NCI-H1694 treated with DMSO at 0.1 percent for 48 hours (cell line): ENCODE results near the gene TSPAN32.

Experiments
- DNase-seq: peaks from one replicate; lab custom pipeline; 2025; lab: John Stamatoyannopoulos, UW

The TSPAN32 gene

DNA sequence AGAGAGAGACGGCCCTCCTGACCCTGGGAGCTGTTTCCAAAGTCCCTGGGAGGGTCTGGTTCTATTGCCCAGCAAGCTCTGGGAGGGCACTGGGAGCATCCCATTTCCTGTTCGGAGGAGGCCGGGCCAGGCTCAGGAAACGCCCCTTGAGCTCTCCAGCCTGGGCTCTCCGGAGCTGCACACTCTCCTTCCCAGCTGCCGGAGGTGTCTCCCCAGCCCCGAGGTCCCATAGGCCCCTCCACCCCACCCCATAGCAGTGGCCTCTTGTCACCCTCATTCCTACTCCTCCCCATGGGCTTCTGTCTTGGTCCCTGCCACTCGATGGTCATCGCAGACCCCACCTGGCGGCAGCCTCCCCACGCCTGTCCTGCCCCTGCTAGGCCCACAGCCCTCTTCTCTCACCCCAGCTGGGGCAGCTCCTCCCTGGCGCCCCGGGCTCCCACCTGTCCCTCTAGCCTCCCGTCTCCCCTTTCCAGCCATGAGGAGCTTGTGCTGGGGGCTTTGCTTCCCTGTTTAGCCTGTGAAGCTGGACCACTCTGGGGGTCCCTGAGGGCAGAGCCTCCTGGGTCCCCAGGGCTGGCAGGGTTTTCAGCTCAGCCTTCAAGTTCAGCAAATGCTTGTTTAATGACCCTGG is 2.8 kb downstream of the TSPAN32 start:
- DNase-seq, result no peak

DNA sequence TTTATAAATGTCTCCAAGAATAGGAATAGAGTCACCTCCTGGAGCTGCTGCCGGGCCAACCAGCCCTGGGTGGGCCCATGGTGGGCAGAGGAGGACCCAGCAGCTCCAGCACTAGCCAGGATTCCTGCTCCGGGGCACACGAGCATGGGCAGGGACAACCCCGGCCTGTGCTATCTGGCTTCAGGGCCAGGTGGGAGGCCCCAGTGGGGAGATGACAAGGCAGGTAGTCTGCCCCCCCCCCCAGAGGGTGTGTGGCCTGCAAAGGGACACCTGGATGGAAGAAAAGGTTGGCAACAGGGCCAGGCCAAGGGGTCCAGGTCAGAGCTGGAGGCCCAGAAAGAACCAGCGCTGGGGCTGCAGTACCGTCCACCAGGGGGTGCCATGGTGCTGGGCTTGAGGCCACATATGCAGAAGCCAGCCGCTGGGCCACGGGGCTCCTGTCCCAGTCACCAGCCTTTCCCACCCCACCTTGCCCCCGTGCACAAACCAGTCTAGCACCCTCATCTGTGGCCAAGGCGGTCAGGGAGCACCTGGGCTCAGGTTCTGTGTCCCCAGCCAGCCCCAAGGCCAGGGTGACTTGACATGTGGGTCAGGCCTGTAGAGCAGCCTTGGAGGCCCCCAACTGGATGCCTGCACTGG is 3.4 kb downstream of the TSPAN32 start:
- DNase-seq, result peak; percentile 11

DNA sequence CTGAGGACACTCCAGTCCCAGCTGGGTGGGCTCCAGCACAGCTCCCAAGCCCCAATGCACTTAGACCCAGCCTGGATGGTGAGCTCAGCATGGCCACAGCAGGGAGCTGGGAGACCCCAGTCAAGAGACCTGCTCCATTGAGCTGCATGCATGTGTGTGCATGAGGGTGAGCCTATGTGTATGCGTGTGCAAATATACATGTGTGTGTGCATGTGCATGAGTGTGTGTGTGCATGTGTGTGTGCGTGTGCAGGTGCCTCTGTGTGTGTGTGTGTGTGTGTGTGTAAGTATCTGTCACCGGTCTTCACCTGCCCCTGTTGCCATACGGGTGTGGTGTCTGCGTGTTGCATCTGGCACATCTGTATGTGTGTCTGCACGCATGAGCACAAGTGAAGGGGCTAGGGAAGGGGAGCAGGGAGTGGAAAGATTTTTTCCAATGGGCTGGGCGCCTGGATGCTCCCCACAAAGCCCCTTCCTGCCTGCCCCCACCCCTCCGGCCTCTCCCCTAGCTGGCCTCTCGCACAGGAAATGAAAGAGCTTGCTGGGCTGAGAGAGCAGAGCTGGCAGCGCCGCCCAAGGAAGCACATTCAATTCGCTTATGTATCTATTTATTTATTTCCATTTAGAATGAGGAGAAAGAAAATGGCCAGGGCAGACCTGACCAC is 4.1 kb downstream of the TSPAN32 start:
- DNase-seq, result no peak

DNA sequence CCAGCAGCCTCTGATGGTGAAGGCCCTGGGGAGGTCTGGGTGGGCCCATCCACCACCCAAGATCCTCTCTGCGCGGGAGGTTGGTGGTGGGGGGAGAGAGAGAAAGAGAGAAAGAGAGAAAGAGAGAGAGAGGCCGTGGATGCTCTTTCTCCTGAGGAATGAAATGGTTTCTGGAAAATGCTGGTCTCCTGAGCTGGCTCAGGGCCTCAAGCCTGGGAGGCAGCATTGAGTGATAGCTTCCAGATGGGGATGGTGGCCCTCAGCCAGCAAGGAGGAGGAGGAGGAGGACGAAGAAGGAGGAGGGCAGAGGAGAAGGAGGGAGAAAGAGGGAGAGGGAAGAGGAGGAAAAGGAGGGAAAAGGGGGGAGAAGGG is 4.6 kb downstream of the TSPAN32 start:
- DNase-seq, result no peak

DNA sequence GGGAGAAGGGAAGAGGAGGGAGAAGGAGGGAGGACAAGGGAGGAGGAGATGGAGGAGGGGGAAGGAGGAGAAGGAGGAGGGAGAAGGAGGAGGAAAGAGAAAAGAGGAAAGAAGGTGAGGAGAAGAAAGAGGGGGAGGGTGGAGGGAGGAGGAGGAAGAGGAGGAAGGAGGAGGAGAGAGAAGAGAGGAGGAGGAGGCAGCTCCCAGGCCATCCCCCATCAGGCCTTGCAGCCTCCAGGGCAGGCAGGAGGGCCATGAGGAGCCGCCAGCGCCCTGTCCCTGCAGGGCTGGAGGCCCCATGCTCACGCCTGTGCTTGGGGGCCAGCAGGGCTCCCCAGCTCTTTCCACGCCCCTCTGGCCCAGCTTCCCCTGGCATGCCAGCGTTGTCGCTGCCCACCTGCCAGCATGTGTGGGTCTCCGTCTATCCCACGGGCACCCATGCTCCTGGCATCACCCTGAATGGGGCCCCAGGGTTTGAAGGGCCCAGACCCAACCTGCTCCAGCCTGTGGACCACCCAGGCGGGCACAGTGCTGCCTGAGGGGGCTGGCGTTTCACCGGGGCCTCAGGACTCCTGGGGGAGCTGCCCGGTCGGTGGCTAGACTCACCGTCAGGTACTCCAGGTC is 5.2 kb downstream of the TSPAN32 start:
- DNase-seq, result no peak

DNA sequence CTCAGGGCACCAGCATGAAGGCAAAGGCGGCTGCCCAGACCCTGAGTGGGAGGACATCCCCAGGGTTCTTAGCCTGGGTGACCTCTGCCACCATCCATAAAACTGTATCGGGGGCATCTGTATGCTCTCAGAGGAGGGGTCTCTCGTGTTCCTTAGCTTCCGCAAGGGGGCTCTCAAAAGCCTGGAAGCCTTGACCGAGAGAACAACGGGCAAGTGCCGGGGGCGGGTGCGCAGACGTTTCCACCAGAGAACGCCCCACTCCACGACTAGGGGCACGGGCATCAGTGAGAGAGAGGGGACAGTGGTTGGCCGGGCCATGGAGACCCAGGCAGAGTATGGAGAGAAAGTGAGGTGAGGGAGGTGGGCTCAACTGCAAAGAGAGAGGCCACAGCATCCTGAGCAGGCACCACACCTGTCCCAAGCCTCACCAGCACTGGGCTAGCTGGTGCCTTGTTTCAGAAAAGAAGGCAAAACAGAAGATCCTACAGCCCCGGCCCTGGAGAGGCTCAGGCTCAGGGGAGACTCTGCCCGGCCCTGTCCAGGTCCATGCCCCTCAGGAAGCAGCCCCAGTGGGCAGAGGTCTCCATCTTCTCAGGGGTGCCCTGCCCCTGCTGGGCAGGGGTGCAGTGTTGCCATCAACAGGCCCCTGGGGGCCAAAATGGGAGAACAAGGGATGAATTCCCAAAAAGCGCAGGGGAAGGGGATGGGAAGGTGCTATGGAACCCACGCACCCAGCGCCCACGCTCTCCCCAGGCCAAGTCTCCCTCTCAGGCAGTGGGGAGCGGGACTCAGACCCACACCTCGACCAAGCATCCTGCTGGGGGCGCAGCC is 5.9 kb downstream of the TSPAN32 start:
- DNase-seq, result no peak

DNA sequence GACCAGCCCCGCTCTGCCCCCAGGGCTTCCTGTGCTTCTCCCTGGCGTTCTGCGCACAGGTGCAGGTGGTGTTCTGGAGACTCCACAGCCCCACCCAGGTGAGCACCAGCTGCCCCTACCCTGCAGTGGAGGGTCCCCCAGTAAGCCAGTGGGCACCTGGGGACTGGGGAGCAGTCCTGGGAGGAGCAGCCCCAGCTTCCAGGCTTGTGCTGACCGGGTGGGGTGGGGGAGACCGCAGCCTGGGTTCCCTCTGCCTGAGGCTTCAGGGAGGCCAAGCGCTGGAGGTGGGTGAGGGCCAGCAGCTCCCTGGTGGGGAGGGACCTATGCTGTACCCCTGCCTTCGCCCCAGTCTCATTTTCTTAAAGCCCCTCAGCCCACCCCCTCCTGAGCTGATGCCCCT is 6.9 kb downstream of the TSPAN32 start:
- DNase-seq, result no peak

DNA sequence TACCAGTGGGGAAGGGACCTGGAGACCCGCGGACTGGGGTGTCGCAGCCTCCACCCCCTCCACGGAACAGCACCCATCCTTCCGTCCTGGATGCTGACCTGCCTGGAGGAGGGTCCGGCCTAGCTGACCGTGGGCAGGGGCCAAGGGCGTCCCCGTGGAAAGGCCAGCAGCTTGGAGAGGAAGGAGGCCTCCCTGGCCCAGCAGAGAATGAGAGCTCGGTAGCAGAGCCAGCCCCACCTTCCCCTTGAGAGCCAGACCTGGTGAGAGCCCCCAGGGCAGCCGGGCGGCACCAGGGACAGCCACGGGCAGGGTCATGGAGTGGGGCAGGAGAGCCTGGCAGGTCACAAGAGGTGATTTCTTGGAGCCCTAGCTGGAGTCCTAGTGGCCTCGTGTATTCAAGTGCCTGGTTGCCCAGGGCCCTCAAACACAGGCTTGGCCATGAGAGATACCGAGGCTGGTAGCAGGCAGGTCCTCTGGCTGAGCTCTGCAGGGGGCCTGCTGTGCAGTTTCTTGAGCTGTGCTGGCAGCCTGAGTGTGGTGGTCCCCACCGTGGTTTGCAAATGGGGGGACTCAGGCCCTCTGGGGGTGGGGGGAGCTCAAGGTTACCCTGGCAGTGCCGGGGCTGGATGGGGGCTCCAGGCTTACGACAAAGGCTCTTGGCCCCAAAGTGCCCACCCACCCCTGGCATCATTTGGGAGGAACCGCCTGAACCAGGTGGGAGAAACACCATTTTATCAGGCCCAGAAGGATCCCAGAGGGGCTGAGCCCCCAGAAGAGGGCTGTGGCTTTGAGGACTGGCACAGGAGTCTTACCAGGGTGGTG is 7.6 kb downstream of the TSPAN32 start:
- no peak for DNase-seq

DNA sequence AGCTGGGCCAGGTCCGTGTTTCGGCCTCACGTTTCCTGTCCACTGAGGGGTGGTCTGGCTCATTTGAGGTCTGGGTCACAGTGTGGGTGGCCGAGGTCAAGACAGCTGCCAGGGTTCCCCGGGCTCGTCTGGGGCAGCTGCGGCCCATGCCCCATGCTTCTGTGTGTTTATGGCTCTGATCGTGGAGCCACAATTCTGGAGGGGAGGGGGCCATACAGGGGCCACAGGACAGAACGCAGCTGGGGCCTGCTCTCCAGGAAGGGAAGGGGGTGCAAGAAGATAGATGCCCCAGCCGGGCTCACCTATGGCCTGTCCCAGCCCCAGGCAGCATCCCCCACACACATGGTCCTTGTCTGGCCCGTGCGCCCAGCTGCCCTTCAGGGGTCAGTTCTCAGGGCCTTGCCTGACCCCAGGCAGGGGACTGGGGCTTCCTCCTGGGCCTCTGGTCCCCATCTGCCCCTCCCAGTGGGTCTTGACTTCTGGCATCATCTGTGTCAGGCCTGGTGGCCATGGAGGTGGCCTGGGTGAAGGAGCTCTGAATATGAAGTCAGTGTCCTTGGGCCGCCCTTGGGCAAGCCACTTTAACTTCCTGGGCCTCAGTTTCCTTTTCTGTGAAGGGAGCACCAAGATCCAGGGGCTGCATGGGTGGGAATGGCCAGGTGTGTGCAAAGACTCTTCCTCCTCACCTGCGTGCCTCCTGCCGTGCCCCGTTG is 8.4 kb downstream of the TSPAN32 start:
- DNase-seq, result no peak

DNA sequence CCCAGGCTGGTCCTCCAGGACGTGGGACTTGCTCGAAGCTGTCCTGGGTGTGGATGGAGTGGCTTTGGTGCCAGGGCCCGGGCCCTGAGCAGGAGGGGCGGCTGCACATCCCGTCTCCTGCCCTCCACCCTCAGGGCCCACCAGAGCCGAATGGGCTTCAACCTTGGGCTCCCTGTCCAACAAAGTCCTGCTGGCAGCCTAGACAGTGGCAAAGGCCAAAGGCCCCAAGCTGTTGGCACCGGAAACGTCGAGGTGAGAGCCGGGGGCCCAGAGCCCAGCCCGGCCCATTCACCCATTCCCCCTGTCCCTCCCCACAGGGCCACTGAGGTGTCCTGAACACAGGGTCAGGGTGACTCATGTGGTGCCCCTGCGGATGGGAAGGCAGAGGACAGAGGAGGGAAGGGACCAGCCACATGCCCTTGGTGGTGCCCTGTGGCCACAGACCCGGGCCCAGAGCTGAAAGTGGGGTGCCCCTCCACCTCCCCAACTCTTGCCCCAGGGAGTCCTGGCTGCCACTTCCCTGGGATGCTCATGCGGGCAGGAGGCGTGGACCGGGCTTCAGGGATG is 9.1 kb downstream of the TSPAN32 start:
- DNase-seq, result no peak

DNA sequence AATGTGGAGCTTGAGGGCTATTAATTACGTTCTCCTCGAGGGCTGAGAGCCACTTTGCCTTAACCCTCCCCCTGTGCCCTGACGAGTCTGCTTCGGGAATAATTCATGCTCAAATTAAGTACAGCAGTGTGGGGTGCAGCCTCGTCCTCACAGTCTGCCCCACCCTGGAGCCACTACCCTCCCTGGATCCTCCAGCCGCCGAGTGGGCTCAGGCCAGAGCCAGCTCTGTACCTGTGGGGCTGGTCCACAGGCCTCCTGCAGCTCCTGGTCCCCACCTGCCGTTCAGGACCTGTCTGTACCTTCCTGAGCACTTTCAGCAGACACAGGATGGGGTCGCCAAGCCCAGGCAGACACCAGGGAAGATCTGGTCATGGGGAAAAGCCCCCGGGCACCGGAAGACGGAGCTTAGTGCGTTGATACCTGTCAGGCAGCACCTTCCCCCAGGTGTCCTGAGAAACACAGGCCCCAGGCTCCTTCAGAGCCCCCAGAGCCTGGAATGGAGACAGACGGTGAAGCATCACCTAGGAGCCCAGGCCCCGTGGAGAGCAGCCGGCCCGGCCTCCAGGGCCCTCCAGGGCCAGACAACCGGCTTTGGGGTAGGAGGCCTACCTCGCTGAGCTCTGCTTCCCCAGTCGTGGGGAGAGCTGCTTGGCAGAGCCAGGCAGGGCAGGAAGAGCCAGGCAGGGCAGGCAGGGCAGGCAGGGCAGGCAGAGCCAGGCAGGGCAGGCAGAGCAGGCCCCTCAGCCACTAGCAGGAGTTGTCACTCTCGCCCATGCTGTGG is 9.7 kb downstream of the TSPAN32 start:
- DNase-seq, result no peak

DNA sequence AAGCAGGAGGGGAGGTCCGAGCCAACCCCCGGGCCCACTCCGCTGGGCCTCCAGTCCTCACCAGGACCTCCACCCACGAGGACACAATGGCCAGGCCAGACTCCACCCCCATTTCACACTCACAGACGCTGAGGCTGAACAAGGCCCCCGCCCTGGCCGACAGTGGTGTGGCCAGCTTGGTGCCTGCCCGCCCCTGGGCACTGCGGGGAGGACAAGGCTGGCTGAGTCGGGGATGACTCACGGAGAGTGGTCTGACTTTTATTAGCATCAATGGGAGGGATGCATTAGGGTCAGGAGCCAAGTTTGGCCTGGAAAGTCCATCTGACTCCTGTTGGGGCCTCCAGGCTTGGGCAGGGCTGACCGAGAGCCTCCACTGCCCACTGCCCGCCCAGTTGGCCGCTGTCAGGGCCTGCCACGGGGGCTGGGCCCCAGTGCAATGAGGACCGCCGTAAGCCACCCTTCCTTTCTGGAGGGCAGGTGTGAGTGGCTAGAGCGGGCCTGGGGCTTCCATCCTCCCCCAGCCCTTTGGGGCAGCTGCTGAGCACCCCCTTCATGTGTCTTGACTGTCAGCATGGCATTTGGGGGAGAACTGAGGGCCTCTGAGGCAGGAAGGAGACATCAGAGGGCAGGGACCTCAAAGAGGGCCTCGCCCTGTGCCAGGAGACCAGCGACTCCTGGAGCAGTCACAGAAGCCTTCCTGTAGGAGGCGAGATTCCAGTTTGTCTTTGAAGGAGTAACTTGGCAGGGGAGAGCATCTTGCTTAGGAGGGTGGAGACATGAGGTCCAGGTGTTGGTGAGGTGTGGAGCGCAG is 10.6 kb downstream of the TSPAN32 start:
- no peak for DNase-seq

DNA sequence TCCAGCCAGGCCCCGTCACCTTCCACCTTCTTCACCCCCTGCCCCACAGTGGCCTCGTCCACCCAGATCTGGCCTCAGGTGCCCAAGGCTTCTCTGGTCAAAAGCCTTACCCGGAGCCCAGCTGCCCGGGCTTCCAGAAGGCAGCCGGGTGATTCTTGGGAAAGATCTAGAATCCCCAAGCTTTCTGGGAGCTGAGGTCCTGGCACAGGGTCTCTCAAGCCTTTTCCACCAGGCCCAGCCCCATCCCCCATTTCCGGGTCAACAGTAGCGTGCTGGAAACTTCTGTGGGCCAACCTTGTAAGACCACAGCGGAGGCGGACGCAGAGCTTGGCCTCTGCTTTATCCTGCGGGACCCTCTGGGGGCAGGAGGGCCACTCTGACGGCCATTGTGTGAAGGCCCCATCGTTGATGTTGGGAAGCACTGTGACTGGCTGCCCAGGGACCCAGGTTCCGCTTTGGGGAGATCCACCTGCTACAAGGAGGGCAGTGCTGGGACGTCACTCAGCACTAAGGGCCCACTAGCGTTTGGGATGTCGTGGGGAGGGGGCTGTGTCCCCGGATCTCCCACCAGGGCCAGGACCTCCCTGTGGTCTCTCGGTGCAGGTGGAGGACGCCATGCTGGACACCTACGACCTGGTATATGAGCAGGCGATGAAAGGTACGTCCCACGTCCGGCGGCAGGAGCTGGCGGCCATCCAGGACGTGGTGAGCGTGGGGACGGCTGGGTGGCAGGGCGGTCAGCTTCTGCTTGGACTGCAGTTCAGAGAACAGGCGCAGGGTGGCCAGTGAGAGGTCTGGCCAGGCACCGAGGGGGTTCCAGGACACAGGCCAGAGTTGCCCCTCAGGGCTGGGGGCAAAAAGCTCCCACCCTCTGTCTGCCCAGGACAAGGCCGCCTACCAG is 11.5 kb downstream of the TSPAN32 start:
- DNase-seq, result no peak

DNA sequence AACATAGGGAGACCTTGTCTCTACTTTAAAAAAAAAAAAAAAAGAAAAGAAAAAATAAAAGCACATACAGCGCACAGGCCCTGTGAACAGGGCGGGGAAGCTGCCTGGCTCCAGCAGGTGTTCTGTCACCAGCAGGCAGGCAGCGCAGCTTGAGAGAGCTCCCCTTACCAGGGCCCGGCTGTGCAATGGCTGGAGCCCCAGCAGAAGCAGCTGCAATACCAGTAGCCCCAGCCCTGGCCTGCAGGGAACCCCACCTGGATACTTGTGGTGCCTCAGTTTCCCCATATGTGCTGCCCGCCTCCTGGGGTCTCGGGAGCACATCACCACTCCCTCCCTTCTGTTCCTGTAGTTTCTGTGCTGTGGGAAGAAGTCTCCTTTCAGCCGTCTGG is 12.3 kb downstream of the TSPAN32 start:
- DNase-seq, result no peak

DNA sequence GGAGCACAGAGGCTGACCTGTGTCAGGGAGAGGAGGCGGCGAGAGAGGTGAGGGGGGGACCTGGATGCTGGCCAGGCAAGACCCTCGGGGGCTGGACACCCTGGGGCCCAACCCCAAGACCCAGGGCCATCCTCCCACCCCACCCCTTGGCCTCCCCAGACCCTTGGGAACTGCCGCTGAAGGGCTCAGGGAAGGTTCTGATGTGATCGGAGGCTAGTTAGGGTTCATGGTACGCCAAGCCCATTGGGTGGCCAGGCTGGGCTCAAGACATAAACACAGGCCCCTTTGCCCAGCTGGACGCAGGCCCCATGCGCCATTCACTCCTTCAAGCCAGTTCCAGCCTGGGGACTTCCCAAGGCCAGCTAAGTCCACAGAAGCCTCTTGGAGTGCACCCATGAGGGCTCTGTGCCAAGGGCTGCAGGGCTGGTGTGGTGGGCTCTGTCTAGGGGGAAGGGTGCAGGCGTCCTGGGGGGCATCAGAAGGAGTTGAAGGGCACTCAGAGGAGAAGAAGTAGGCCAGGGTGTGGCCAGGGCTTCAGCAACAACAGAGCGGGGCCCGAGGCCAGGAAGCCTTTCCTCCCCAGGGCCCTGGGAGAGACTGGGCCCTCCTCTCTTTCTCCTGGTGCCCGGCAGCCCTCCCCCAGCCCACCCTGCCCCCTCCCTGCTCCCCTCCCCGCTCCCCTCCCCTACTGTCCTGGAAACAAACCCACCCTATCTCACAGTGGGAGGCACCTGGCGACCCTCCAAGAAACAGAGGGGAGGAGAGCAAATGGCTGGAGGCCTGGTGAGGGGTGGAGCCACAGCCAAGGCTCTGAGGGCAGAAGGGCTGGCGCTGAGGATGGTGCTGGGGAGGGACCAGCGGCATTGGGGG is 12.9 kb downstream of the TSPAN32 start:
- peak; percentile 6 for DNase-seq

DNA sequence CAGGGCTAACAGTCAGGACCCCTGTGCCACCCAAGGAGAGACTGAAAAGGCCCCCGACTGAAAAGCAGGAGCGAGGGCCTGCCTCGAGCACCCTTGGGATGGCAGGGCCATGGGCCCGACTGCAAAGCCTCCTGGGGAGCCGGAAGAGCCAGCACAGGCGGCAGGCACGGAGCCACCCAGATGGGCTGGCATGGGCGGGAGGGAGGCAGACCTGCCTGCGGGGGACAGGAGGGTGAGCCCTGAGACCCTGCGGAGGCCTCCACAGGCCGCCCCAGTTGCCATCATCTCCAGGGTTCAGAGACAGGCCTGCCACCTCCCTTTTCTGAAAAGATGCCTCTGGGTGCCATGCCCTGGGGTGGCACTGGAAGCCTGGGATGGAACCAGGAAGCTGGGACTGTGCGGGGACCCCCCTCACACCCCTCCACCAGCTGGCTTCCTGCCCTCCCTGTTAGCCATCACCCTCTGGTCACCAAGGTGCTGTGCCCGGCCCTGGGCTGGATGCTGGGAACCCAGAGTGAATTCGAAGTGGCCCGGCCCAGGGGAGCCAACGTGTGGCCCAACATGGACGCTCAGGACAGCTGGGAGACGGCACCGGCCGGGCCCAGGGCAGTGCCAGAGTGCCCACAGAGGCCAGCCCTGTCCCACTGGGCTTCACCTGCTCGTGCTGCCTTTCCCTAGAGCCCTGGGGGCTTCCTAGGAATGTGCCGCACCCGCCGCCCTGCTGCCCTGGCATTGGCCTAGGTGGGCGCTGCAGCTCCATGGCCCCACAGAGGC is 13.8 kb downstream of the TSPAN32 start:
- no peak for DNase-seq
